SKM-1 (cell line): Measurements from ENCODE around the gene DUSP22.

Experiments used
- DNase-seq: peaks from one replicate; lab custom pipeline; 2025; ENCODE audit not compliant: unreplicated experiment; lab: John Stamatoyannopoulos, UW

The DUSP22 gene

GRCh38 chr6:296151-297122, 4.2 kb downstream of the DUSP22 start:
- DNase-seq = no peak

DNA sequence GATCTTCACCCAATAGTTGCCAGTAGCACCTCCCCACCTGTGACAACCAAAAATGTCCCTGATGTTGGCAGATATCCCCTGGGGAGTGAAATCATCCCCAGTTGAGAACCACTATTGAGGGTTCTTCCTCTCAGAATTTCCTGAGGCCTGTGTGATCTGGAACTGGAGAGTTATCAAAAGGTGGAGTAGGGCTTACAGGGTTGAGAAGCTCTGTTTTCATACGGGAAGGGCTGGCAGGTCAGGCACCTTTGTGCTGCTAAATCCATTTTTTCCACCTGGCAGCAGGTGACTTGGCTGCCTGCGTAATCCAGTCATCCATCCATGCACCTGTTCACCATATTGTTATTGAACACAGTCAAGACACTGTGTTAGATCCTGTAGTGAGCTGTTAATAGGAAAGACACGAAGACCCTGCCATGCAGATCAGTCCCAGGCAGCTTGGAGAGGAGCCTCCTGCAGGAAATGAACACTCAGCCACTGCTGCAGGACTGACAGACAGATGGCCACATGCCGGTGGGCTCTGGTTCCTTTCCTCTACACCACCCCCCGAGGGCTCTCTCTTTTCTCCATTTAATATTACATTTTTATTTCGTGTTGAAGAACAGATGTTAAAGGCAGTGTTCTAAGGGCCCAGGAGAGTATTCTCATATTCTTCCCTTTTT, 5.4 kb downstream of the DUSP22 start:
- no peak for DNase-seq

GRCh38 chr6:298233-299103, 6.2 kb downstream of the DUSP22 start:
- DNase-seq = no peak

DNA sequence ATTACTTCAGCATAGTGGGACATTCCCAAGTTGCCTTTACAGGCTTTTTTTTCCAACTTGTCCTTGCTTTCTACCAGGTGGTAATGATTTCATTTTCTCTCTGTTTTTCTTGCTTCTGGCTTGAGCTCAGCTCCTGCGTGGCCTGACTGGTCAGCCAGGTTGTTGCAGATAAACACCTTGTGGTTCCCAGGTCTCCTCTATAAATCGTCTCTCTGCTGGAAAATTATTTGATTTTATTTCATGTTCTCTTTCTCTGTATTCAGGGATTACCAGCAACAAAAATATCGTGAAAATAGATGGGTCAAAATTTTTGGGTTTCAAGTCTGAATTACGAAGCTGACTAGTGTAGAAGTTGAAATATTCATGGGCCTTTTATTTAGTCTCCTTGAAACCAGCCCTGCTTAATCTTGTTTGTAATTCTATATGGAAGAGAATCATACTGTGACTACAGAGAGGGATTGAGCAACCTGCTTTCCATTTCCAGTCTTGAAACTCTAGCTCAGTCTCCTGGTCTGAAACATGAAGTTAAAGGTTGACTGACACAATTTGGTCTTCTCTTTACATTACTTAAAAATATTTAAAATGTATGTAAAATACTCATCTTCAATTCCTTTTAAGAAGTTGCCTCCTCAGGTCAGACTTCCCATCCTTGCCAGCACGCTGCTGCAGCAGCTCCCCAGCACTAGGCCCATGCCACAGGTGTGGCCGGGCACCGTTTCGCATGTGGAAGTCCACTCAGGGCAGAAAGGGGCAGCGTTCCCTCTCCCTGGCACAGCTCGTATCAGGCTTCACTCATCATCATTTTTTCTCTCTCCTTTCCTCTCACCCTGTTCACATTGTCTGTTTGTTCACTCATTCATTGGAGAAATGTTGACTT, 7.1 kb downstream of the DUSP22 start:
- no peak for DNase-seq

DNA sequence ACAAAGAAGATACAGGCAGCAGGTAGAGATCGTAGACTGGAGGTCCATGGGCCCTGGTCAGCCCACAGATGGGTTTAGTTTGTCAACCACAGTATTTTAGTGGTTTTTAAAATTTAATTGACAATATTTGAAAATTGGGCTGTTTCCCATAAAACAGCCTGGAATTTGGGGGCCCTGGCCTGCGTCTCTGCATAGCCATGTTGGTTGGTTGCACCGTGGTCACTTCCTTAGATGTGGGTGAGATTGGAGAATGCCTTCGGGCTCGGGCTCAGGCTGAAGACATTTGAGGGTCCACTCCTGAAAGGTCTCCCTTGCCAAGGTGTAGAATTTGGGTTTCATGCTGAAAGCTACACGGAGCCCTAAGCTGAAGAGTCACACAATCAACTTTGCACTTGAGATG, 7.7 kb downstream of the DUSP22 start:
- no peak for DNase-seq

- DNase-seq = no peak
These were observed 8.4 kb downstream of the DUSP22 start for GRCh38 chr6:300494-301198.

- DNase-seq = no peak
These were observed 9.2 kb downstream of the DUSP22 start for GRCh38 chr6:301526-301925.

DNA sequence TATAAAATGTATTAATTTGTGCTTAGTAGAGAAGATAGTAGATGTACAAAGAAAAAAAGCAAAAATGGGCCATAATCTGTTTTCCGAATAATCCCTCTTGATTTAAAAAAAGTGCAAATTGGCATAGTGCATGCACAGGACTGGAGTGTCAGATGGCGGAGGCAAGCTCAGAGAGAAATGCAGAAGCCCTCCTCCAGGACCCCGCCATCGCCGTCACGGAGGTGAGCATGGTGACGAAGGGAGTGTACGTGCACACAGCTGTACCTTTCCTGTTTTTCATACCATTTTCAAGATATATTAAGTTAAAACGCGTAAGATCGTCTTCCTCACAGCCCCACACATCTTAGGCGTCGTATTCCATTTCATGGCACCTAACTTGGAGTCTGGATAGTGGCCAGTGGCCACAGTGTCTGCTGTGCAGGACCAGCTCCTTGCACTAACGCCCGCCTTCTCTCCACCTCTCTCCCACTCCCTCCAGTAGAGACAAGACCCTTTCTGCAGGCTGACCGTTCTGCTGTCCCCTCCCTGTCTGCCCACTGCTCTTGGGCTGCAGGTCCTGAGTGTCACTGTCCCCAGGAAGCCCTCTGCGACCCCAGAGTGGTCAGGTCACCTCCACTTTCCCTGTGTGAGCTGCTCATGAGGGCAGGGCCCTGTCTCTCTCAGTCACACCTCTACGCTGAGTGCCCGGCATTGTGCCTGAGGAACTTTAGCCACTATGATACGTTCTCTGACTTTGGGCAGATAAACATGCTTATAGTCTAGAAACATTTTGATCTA, 9.8 kb downstream of the DUSP22 start:
- DNase-seq = no peak

DNA sequence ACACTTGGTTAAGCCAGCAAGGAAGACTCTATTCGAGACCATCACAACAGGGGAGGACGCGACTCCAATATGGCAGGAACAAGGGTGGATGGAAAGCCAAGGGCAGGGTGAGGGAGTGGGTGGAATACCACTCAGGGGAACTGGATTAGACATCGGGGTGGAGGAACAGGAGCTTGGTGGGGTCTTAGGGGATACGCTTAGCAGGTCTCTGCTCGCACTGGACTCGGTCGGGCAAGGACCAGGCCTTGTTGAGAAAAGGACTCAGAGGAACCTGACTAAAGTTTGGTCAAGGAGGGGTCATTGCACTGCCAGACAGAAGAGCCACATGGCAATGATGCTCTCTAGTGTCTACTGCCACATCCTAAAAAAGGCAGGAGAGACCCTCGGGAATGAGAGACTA, 10.5 kb downstream of the DUSP22 start:
- no peak for DNase-seq

DNA sequence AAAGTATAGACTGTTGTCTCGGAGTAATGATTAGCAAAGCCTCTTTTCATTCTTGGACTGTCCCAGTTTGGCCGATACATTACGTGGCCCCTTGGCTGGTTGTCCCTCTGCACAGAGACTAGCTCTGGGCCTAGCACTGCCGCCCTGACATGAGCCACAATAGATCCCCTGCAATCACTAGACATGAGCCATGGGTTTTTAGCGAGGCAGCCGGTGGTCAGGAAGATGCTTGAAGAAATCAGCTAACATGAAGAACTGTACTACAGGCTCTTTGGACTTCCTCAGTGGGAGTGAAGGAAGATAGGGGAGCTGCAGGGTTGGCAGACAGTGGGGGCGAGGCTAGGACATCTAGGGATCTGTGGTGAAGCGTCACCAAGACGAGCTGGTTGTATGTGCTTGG, 11.0 kb downstream of the DUSP22 start:
- no peak for DNase-seq

- no peak for DNase-seq
These were observed 11.8 kb downstream of the DUSP22 start for GRCh38 chr6:303948-304558.

DNA sequence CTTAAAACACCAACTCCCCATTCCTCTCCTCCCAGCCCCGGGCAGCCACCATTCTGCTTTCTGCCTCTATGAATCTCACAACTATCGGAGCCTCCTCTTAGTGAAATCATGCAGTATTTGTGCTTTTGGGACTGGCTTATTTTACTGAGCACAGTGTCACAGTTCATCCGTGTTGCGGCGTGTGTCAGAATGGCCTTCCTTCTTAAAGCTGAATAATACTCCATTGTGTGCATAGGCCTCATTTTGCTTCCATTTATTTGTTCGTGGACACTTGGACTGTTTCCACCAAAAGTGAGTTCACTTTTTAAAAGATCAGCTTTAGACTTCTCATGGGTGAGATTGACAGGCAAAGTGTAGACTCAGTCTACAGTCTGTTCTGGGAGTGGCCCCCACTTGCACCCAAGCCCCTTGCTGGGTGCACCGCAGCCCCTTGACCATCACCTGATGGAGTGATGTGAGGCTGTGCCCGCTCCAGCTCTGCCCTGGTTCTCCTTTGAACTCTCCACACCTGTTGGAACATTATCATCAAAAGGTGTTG, 12.6 kb downstream of the DUSP22 start:
- DNase-seq = no peak

GRCh38 chr6:305371-306206, 13.3 kb downstream of the DUSP22 start:
- no peak for DNase-seq

DNA sequence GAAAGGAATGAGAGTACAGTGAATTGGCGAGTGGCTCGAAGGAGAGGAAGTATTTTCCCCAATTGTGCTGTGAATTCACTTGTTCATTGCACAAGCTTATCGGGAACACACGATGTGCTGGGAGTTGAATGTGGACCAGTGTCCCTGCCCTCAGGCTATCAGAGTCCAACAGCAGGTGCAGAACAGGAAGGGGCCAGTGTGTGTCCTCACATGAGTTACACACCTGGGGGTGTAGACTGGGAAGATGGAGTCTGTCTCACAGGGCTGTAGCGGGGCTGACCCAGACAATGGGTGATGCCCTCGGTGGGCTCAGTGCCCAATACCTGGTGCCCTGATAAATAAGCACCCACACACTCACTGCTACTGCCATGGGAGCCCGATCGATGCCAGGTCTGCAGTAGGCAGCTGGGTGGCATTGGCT, 14.4 kb downstream of the DUSP22 start:
- no peak for DNase-seq

GRCh38 chr6:307065-307814, 15.0 kb downstream of the DUSP22 start:
- DNase-seq = no peak

GRCh38 chr6:307874-308273, 15.6 kb downstream of the DUSP22 start:
- DNase-seq = no peak

- no peak for DNase-seq
These were observed 16.0 kb downstream of the DUSP22 start for GRCh38 chr6:308307-308706.
